GM08714 (cell line): ENCODE measurements around the gene PGR.

Experiments
- H3K4me3 ChIP-seq: fragments of 200-500 bp; sonication (Bioruptor generic); 2 replicates; pipeline ENCODE4 v1.5.1; 2014; ENCODE audit warnings: mild to moderate bottlenecking, low read length, inconsistent platforms
- ZNF274 ChIP-seq: IDR thresholded peaks from 2 replicates; pipeline ENCODE4 v1.6.1; 2012; ENCODE audit warnings: mild to moderate bottlenecking, low read depth, low read length

Gene PGR

DNA sequence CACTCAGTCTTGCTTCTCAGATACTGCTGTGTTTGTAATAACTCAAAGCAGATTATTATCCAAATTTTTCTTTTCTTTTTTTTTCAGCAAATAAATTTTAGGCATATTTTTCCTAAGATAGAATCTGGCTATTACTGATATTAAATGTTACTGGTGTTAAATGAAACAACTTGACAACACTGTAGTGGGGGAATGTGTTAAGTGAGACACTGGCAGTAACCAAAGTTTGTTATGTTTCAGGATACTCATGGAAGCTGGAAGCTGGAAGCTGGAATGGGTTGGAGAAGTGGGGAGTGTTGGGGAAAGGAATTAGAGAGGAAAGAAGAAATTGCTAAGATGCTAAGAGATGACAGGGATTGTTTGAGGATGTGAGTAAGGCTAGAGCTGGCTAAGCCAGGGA, 24.9 kb downstream of the PGR start:
- H3K4me3 ChIP-seq = no peak overlapping the region
- TF ChIP-seq ZNF274 = no peak

DNA sequence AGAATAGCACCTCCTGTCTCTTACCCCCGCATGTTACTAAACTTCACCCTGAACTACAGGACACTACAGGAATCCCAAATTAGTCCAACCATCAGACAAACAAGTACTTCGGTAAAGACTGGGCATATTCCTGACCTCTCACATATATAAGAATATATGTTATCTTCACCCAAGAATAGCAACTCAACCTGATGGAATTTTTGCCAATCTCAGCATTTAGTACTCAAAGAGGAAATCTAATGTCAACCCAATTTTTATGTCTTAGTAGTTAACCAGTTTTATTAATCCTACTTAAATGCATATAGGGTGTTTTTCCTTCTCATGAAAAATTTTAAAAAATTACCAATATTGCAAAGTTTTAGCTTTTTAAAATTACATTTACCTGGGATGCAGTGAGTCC, 26.2 kb downstream of the PGR start:
- no peak for TF ChIP-seq ZNF274
- H3K4me3 ChIP-seq = no peak overlapping the region

DNA sequence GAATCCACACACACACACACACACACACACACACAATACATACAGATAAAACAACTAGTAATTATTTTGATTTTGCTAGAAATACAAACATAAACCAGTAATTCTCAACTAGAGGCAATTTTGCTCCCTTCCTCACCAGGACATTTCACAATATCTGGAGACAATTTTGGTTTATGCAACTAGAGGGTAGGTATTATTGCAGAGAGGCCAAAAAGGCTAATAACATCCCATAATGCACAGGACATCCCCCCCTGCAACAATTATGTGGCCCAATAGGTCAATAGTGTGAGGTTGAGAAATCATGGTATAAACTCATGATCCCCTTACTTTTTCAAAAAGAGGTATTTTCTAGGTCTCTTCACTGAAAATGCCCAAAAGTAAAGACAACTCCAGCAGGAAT, 29.0 kb downstream of the PGR start:
- no peak overlapping the region for H3K4me3 ChIP-seq
- TF ChIP-seq ZNF274 = no peak

DNA sequence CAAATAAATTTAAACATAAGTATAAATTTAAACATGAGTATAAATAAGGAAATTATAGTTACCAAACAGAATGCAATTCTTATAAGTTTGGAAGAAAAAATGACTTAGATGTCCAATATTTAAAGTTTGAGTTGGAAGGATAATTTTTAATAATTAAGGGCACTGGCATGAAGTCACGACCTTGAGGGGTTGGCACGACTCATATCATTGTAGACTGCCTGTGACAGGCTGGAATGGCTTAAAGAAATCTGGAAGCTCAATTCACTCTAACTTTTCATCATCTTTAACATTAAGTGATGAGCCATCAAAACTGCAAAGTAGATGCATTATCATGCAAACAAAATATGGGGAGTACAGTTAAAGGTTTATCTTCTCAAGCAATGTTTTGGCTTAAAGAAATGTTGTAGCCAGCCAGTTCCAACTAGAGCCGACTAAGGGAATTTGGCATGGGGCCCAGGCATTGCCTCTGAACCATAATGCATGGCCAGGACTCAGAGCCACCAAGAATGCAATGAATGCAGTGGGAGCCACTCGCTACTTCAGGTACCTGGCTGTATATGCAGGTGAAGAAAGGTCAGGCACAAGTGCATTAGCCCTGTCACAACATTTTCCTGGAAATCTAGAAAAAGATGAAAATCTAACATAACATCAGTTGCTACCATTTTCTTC, 33.4 kb downstream of the PGR start:
- H3K4me3 ChIP-seq = no peak overlapping the region
- no peak for TF ChIP-seq ZNF274

DNA sequence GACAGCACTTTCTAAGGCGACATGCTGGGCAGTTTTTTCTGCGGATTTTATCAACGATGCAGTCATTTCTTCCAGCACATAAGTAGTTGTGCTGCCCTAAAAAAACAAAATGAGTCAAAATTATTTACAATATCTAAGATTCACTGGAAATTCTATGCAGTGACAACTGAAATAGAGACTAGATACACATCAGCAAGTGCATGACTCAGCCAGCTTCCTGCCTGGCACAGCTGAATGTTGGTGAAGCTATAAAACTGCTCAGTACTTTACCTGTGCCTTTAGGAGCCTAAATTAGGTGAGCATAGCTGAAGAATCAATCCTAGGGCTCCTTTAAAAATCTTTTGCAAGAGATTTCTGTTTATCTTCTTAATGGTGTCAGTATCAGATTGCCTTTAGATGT, 37.8 kb downstream of the PGR start:
- TF ChIP-seq ZNF274 = no peak
- H3K4me3 ChIP-seq = no peak overlapping the region

DNA sequence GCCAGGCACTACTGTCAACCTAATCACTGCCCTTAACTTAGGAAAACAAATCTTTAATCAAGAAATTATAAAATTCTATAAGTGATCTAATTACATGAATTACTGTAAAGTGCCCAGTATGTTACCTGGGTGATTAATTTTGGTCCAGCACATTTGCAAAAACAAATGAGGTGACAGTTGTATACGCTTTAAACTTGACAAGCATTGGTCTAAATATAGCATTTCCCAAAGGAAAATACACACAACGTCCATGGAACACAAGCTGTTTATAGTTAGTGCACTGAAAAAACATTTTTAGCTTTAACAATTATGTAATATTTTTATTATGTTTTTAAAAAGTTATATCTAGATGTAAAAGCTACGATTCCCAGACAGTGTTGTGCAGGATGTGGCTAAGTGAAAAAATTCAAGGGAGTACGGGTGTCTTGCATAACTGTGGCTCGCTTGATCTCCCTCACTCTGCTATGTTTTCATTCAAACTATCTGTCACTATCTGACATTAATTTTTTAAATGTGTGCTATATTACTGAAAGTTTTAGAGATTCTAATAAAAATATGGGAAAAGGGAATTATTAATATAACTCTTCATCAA, 38.8 kb downstream of the PGR start:
- no peak for TF ChIP-seq ZNF274
- H3K4me3 ChIP-seq = no peak overlapping the region

DNA sequence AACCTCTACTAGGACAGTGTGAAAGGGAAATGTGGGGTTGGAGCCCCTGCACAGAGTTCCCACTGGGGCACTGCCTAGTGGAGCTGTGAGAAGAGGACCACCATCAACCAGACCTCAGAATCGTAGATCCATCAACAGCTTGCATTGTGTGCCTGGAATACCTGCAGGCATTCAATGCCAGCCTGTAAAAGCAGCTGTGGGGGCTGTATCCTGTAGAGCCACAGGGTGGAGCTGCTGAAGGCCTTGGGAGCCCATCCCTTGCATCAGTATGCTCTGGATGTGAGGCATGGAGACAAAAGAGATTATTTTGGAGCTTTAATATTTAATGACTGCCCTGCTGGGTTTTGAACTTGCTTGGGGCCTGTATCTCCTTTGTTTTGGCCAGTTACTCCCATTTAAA, 46.3 kb downstream of the PGR start:
- no peak for TF ChIP-seq ZNF274

DNA sequence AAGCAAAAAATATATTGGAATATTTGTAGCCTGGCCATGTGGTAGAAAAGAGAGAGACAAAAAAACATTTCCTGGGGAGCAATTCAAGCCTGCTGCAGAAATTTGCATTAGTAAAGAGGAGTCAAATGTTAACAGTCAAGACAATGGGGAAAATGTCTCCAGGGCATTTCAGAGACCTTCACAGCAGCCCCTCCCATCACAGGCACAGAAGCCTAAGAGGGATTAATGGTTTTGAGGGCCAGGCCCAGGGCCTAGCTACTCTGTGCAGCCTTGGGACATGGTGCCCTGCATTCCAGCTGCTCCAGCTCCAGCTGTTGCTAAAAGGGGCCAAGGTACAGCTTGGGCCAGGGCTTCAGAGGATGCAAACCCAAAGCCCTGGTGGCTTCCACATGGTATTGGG, 46.8 kb downstream of the PGR start:
- no peak overlapping the region for H3K4me3 ChIP-seq
- no peak for TF ChIP-seq ZNF274

More for the DNA sequence above, 46.3 kb downstream of the PGR start:
- H3K4me3 ChIP-seq = no peak overlapping the region

DNA sequence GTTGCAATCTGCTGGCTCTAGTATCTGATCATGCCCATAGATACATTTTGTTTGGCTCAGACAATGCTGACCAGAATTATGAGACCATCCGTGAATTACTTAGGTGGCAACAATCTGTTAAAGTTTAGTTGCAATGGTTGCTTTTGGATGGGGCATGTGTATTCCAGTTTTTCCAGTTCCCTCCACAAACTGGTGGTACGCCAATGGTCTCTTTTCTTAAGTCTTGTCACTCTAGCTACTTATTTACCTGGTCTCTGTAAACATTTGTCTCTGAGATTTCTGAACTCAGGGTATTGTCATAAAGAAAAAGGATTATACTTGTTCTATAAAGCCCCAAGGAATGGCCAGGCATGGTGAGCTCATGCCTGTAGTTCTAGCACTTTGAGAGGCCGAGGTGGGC, 65.9 kb downstream of the PGR start:
- TF ChIP-seq ZNF274 = no peak
- H3K4me3 ChIP-seq = no peak overlapping the region

DNA sequence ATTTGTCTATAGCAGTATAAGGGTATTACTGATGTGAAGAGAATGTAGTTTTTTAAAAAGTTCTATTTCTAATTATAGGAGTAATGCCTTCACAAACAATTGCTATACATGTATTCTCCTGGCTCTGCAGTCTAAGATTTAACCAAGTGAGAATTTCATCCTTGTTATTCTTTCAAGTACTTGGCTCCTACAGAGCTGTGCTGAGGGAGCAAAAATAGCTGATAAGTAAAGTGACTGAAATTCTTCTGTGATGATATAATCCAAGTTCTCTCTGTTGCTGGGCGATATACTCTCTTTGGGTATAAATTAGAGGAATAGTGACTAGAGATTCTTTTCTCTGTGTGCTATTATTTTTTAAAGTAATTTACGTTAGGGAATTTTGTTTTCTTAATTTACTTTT, 68.0 kb downstream of the PGR start:
- no peak overlapping the region for H3K4me3 ChIP-seq
- no peak for TF ChIP-seq ZNF274

DNA sequence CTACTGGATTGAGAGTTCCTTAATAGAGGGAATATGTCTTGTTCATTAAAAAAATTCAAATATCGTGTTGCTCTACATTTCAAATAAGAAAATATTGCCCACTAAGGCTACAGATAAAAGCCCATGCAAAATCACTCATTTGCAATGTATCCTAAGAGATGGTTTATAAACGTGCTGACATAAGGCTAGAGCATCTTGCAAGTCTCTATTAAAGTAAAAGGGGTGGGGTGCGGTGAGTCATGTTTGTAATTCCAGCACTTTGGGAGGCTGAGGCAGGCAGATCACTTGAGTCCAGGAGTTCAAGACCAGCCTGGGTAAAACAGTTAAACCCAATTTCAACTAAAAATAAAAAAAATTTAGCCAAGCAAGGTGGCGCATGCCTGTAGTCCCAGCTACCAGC, 70.3 kb downstream of the PGR start:
- H3K4me3 ChIP-seq = no peak overlapping the region
- no peak for TF ChIP-seq ZNF274

DNA sequence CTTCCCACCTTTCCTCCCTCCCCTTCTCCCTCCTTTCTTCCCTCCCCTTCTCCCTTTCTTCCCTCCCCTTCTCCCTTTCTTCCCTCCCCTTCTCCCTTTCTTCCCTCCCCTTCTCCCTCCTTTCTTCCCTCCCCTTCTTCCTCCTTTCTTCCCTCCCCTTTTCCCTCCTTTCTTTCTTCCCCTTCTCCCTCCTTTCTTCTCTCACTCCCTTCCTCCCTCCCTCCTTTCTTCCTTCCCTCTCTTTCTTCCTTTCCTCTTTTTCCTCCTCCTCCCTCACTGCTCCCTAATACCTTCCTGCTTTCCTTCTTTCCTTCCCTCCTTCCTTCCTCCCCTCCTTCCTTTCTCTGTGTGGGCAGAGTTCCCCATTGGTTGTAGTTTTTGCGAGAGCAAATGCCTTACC, 76.1 kb downstream of the PGR start:
- H3K4me3 ChIP-seq = no peak overlapping the region
- TF ChIP-seq ZNF274 = no peak

DNA sequence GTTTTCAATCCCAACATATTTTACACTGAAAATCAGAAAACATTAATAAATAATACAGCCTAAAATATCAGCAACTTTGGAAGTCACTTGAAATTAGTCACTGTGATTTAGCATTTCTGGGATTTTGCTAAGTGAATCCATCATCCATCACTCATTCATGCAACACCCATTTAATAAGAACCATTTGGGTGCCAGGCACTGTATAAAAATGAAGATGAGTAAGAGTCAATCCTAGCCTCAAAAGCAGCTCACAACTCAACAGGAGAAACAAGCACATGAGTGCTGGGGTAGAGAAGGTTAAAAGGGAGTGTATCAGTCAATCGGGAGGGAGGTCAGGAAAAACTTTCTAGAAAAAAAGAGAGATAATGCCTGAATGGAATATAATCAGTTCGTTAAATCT, 77.9 kb downstream of the PGR start:
- TF ChIP-seq ZNF274 = no peak

DNA sequence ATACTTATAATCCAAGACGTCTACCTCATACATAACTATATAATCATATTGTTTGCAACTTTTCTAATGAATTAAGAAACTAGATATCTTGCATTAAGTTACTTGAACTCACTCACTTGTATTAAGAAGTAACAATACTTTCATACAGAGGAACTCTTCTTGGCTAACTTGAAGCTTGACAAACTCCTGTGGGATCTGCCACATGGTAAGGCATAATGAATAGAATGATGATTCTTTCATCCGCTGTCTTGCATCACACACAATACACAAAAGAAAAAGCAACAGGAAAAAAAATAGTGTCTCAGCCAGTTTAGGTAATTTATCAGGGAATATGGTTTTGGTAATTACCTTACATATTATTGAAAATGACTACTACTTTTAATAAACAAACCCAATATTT, 79.8 kb downstream of the PGR start:
- no peak overlapping the region for H3K4me3 ChIP-seq
- no peak for TF ChIP-seq ZNF274

More for the DNA sequence above, 77.9 kb downstream of the PGR start:
- no peak overlapping the region for H3K4me3 ChIP-seq

DNA sequence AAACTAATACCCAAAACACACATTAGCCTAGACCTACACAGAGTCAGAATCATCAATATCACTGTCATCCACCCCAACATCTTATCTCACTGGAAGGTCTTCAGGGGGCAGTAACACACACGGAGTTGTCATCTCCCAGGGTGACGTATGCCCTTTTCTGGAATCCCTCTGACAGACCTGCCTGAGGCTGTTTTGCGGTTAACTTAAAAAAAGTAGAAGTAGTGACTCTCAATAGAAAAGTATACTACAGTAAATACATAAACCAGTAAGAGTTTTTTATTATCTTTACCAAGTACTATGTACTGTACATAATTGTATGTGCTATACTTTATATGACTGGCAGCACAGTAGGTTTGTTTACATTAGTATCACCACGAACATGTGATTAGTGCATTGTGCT, 80.5 kb downstream of the PGR start:
- TF ChIP-seq ZNF274 = no peak
- no peak overlapping the region for H3K4me3 ChIP-seq

DNA sequence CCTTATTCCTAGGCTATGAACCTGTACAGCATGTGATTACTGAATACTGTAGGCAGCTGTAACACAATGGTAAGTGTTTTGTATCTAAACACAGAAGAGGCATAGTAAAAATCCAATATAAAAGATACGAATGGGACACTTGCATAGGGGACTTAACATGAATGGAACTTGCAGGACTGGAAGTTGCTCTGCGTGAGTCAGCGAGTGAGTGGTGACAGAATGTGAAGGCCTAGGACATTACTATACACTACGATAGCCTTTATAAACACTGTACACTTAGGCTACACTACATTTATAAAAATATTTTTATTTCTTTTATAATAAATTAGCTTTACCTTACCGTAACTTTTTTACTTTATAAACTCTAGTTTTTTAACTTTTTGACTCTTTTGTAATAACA, 81.1 kb downstream of the PGR start:
- TF ChIP-seq ZNF274 = no peak
- no peak overlapping the region for H3K4me3 ChIP-seq
